A549 (cell line): ENCODE measurements around the gene SOX18. TPM values are rescaled to one million over a fixed set of nuclear protein-coding genes. Genes with fewer than 3 reads are reported as not detected.
A peak's percentile ranks its signal among the peaks of the same experiment; 100 is the strongest.

ENCODE experiments used
- ATAC-seq, 2 experiments: fragments of 200-7000 bp in 1 of 2; fragments of >200 bp in 1 of 2; cut with Nextera tagmentation in 1 of 2; cut with Tn5 transposase in 1 of 2; 3 replicates each; pipeline versions ENCODE4 v1.8.0 to v1.9.1; 2018 to 2020; ENCODE audit warnings: mild to moderate bottlenecking in 1 of 2, moderate library complexity in 1 of 2
- CTCF ChIA-PET: fragments of 300-600 bp; sonication (Branson Sonifier 250); formaldehyde crosslinking; extraction: SDS; loops from one replicate; lab custom pipeline; 2021; ENCODE audit warnings: antibody characterized with exemption, inconsistent platforms; lab: Yijun Ruan, JAX
- POLR2A ChIA-PET: fragments of 350-600 bp; formaldehyde crosslinking; extraction: SDS; loops from one replicate; lab custom pipeline; 2021; ENCODE audit warnings: antibody characterized with exemption, inconsistent platforms; lab: Yijun Ruan, JAX
- DNase-seq, 2 experiments: peaks; one replicate each; pipeline versions ENCODE4 v3.0.0 to v3.0.0-alpha.2; 2011 to 2016; ENCODE audit warnings: low read depth in 1 of 2, low spot score in 1 of 2
- FAIRE-seq: peaks from 2 replicates; lab custom pipeline; 2011; peaks lifted over from hg19 to GRCh38; lab: Jason Lieb, UNC
- H3K27ac ChIP-seq, 2 experiments: fragments of >200 bp; sonication (Bioruptor Twin); formaldehyde crosslinking; 3 replicates each; pipeline ENCODE4 v1.5.1; 2016 to 2017
- H3K4me1 ChIP-seq: fragments of >200 bp; sonication (Bioruptor Twin); formaldehyde crosslinking; 3 replicates; pipeline ENCODE4 v1.6.1; 2016
- H3K4me2 ChIP-seq: fragments of >200 bp; sonication (Bioruptor Twin); formaldehyde crosslinking; 3 replicates; pipeline ENCODE4 v1.6.1; 2016
- H3K4me3 ChIP-seq: fragments of >200 bp; sonication (Bioruptor Twin); formaldehyde crosslinking; 3 replicates; pipeline ENCODE4 v1.5.1; 2016
- H3K9me3 ChIP-seq: fragments of >200 bp; sonication (Bioruptor Twin); formaldehyde crosslinking; 3 replicates; pipeline ENCODE4 v1.6.1; 2016
- CBX2 ChIP-seq: fragments of 200-600 bp; sonication (generic); IDR thresholded peaks from 2 replicates; pipeline ENCODE4 v1.6.1; 2016; ENCODE audit warnings: low read depth, mild to moderate bottlenecking, borderline replicate concordance
- CBX8 ChIP-seq: fragments of 200-600 bp; sonication (generic); IDR thresholded peaks from 2 replicates; pipeline ENCODE4 v1.6.1; 2016
- CEBPB ChIP-seq, 2 experiments: fragments of >200 bp in 1 of 2; sonication (Bioruptor Twin) in 1 of 2; formaldehyde crosslinking in 1 of 2; IDR thresholded peaks; 2 replicates each; pipeline ENCODE4 v1.6.1; 2012 to 2016
- ESRRA ChIP-seq: fragments of 150-350 bp; IDR thresholded peaks from 2 replicates; pipeline ENCODE4 v1.6.1; 2014; ENCODE audit warnings: mild to moderate bottlenecking, low read length, borderline replicate concordance
- HDAC2 ChIP-seq: fragments of 200-600 bp; sonication (generic); IDR thresholded peaks from 2 replicates; pipeline ENCODE4 v1.6.1; 2016
- HEYL ChIP-seq: fragments of 250-450 bp; sonication (Bioruptor Pico); IDR thresholded peaks from 2 replicates; pipeline ENCODE4 v1.8.0; 2021; ENCODE audit warnings: mild to moderate bottlenecking, moderate library complexity
- HOXA7 ChIP-seq: fragments of 250-450 bp; sonication (Bioruptor Pico); IDR thresholded peaks from 2 replicates; pipeline ENCODE4 v1.5.0; 2020; ENCODE audit warnings: mild to moderate bottlenecking, moderate library complexity
- HOXB13 ChIP-seq: fragments of 250-450 bp; sonication (Bioruptor Pico); IDR thresholded peaks from 2 replicates; pipeline ENCODE4 v1.5.0; 2020; ENCODE audit warnings: low read depth, mild to moderate bottlenecking, moderate library complexity
- JUN ChIP-seq, 2 experiments: fragments of >200 bp; sonication (Bioruptor Twin); formaldehyde crosslinking; IDR thresholded peaks; 2 replicates in 1 of 2; 3 replicates in 1 of 2; pipeline ENCODE4 v1.6.1; 2016 to 2017
- KDM5A ChIP-seq: fragments of 200-600 bp; sonication (generic); IDR thresholded peaks from 2 replicates; pipeline ENCODE4 v1.6.1; 2016; ENCODE audit warnings: antibody characterized with exemption, mild to moderate bottlenecking
- MAFK ChIP-seq: fragments of 450-650 bp; IDR thresholded peaks from 2 replicates; pipeline ENCODE4 v1.6.1; 2014; ENCODE audit not compliant: partially characterized antibody
- MAZ ChIP-seq: fragments of 150-350 bp; IDR thresholded peaks from 2 replicates; pipeline ENCODE4 v1.6.1; 2014; ENCODE audit warnings: antibody characterized with exemption, low read depth, low read length, borderline replicate concordance
- MYC ChIP-seq: IDR thresholded peaks from 2 replicates; pipeline ENCODE4 v1.6.1; 2012; ENCODE audit warnings: mild to moderate bottlenecking, inconsistent platforms, low read length, improper control_type of control experiment, borderline replicate concordance
- NR3C1 ChIP-seq: fragments of >200 bp; sonication (Bioruptor Twin); formaldehyde crosslinking; IDR thresholded peaks from 3 replicates; pipeline ENCODE4 v1.6.1; 2017
- POLR2A ChIP-seq: IDR thresholded peaks from 2 replicates; pipeline ENCODE4 v1.6.1; 2012; ENCODE audit warnings: mild to moderate bottlenecking, low read length
- RARB ChIP-seq: fragments of 250-450 bp; sonication (Bioruptor Pico); IDR thresholded peaks from 2 replicates; pipeline ENCODE4 v1.8.0; 2021; ENCODE audit warnings: mild to moderate bottlenecking, moderate library complexity
- RNF2 ChIP-seq: fragments of 200-600 bp; sonication (generic); IDR thresholded peaks from 2 replicates; pipeline ENCODE4 v1.6.1; 2016; ENCODE audit warnings: low read depth, mild to moderate bottlenecking, antibody characterized with exemption, moderate library complexity, borderline replicate concordance
- ZC3H11A ChIP-seq: fragments of 450-650 bp; IDR thresholded peaks from 2 replicates; pipeline ENCODE4 v1.6.1; 2014; ENCODE audit warnings: antibody characterized with exemption, mild to moderate bottlenecking
- ZFP36 ChIP-seq: fragments of 450-650 bp; IDR thresholded peaks from 2 replicates; pipeline ENCODE4 v1.6.1; 2014; ENCODE audit warnings: borderline replicate concordance; ENCODE audit not compliant: partially characterized antibody
- ZNF302 ChIP-seq: fragments of 250-450 bp; sonication (Bioruptor Pico); IDR thresholded peaks from 2 replicates; pipeline ENCODE4 v1.9.0; 2021; ENCODE audit warnings: inconsistent platforms, mild to moderate bottlenecking, moderate library complexity
- WGBS: methylation state at CpG from one replicate; pipeline ENCODE4 v1.1.6; 2017; ENCODE audit errors: missing lambda C conversion rate; 5-methylcytosine and 5-hydroxymethylcytosine counted together
- polyA plus RNA-seq, 4 experiments: library from polyadenylated mRNA; depleted of rRNA in 3 of 4; stranded (reverse); fragments of >200 nt; fragmentation: RNase III in 1 of 4; extraction: RNeasy Plus Mini Kit Qiagen cat#74134 plus additional on column Dnase treatment in 1 of 4; gene quantifications; 2 replicates in 3 of 4; 3 replicates in 1 of 4; pipeline ENCODE4 v1.2.3, GENCODE V29; 2011 to 2017
- TF ChIP-seq, protein P1 (sequence below): fragments of 150-350 bp; IDR thresholded peaks from 2 replicates; pipeline ENCODE4 v1.6.1; 2014; ENCODE audit warnings: low read depth, mild to moderate bottlenecking, low read length
- TF ChIP-seq, protein P2 (sequence below): fragments of >200 bp; sonication (Bioruptor Twin); formaldehyde crosslinking; IDR thresholded peaks from 2 replicates; pipeline ENCODE4 v1.6.1; 2016
- TF ChIP-seq, protein P3 (sequence below): fragments of 200-600 bp; sonication (generic); IDR thresholded peaks from 2 replicates; pipeline ENCODE4 v1.6.1; 2016; ENCODE audit warnings: antibody characterized with exemption, mild to moderate bottlenecking, moderate library complexity
- TF ChIP-seq, protein P4 (sequence below): fragments of >200 bp; sonication (Bioruptor Twin); formaldehyde crosslinking; IDR thresholded peaks from 3 replicates; pipeline ENCODE4 v1.5.1; 2016
- TF ChIP-seq, protein P5 (sequence below): fragments of >200 bp; sonication (Bioruptor Twin); formaldehyde crosslinking; IDR thresholded peaks from 3 replicates; pipeline ENCODE4 v1.6.1; 2016
- TF ChIP-seq, protein P6 (sequence below): IDR thresholded peaks from 2 replicates; pipeline ENCODE4 v1.6.1; 2012; ENCODE audit warnings: low read depth, borderline replicate concordance

Gene SOX18
- polyA plus RNA-seq, 2 of the 4 experiments (the other 2 are of a cell fraction) = 0.19 to 1.4 TPM

DNA sequence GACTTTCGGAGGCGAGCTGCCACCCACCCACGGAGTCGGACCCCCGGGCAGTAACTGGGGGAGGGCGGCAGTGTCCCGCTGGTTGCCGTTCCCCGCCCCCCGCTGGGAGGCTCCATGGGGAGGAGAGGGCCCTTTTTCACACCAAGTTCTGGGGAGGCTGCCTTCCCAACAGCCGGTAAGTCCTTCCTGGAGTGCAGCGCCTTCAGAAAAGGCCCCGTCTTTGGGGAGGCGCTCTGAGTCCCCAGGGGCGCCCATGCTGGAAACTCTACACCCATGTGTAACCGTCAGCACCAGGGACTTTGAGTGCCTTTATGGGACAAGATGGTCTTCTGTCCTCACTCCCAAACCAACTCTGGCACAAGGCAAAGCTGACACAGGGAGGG lies 430 bp upstream of the SOX18 start:
- TF ChIP-seq, protein P1, sequence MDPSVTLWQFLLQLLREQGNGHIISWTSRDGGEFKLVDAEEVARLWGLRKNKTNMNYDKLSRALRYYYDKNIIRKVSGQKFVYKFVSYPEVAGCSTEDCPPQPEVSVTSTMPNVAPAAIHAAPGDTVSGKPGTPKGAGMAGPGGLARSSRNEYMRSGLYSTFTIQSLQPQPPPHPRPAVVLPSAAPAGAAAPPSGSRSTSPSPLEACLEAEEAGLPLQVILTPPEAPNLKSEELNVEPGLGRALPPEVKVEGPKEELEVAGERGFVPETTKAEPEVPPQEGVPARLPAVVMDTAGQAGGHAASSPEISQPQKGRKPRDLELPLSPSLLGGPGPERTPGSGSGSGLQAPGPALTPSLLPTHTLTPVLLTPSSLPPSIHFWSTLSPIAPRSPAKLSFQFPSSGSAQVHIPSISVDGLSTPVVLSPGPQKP = no peak
- TF ChIP-seq JUN (IDR thresholded peaks at IDR 0.05) (no peak), ZC3H11A (no peak), MYC (no peak), KDM5A (no peak), ZNF302 (CRISPR knock-in tag) (no peak), HDAC2 (no peak), CBX2 (no peak), CBX8 (no peak), CEBPB (IDR thresholded peaks at IDR 0.05) (no peak), MAFK (no peak), ZFP36 (no peak), RNF2 (no peak)
- TF ChIP-seq, protein P2, sequence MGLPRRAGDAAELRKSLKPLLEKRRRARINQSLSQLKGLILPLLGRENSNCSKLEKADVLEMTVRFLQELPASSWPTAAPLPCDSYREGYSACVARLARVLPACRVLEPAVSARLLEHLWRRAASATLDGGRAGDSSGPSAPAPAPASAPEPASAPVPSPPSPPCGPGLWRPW = no peak
- TF ChIP-seq, protein P3, sequence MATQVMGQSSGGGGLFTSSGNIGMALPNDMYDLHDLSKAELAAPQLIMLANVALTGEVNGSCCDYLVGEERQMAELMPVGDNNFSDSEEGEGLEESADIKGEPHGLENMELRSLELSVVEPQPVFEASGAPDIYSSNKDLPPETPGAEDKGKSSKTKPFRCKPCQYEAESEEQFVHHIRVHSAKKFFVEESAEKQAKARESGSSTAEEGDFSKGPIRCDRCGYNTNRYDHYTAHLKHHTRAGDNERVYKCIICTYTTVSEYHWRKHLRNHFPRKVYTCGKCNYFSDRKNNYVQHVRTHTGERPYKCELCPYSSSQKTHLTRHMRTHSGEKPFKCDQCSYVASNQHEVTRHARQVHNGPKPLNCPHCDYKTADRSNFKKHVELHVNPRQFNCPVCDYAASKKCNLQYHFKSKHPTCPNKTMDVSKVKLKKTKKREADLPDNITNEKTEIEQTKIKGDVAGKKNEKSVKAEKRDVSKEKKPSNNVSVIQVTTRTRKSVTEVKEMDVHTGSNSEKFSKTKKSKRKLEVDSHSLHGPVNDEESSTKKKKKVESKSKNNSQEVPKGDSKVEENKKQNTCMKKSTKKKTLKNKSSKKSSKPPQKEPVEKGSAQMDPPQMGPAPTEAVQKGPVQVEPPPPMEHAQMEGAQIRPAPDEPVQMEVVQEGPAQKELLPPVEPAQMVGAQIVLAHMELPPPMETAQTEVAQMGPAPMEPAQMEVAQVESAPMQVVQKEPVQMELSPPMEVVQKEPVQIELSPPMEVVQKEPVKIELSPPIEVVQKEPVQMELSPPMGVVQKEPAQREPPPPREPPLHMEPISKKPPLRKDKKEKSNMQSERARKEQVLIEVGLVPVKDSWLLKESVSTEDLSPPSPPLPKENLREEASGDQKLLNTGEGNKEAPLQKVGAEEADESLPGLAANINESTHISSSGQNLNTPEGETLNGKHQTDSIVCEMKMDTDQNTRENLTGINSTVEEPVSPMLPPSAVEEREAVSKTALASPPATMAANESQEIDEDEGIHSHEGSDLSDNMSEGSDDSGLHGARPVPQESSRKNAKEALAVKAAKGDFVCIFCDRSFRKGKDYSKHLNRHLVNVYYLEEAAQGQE = no peak
- TF ChIP-seq, protein P4, sequence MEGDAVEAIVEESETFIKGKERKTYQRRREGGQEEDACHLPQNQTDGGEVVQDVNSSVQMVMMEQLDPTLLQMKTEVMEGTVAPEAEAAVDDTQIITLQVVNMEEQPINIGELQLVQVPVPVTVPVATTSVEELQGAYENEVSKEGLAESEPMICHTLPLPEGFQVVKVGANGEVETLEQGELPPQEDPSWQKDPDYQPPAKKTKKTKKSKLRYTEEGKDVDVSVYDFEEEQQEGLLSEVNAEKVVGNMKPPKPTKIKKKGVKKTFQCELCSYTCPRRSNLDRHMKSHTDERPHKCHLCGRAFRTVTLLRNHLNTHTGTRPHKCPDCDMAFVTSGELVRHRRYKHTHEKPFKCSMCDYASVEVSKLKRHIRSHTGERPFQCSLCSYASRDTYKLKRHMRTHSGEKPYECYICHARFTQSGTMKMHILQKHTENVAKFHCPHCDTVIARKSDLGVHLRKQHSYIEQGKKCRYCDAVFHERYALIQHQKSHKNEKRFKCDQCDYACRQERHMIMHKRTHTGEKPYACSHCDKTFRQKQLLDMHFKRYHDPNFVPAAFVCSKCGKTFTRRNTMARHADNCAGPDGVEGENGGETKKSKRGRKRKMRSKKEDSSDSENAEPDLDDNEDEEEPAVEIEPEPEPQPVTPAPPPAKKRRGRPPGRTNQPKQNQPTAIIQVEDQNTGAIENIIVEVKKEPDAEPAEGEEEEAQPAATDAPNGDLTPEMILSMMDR = no peak
- Histone ChIP-seq H3K4me1 (peaks cover 42% of the 10 kb centered on the region), H3K4me3 (peak overlapping the region; percentile 67), H3K4me2 (peak overlapping the region; percentile 99), H3K9me3 (no peaks in the 10 kb centered on the region), H3K27ac (peak overlapping the region; percentile 84 to 96)
- FAIRE-seq = no peak
- POLR2A ChIA-PET = interaction anchor here (6.5 kb wide), 1 partner anchor 13 kb away, joined by 29 read pairs; the partner anchor contains the start of gene TCEA2
- no peak for DNase-seq
- CTCF ChIA-PET = interaction anchor here (1.1 to 6.1 kb wide), 4 partner anchors 10 to 70 kb away, joined by 4 to 85 read pairs (median 5); partner anchors contain the start of gene SAMD10
- WGBS = 73% methylated on average over 5 of the region's 16 CpGs
- ATAC-seq = peak in 1 of 2 experiments; percentile 7; a peak in 2 of 6 replicates

DNA sequence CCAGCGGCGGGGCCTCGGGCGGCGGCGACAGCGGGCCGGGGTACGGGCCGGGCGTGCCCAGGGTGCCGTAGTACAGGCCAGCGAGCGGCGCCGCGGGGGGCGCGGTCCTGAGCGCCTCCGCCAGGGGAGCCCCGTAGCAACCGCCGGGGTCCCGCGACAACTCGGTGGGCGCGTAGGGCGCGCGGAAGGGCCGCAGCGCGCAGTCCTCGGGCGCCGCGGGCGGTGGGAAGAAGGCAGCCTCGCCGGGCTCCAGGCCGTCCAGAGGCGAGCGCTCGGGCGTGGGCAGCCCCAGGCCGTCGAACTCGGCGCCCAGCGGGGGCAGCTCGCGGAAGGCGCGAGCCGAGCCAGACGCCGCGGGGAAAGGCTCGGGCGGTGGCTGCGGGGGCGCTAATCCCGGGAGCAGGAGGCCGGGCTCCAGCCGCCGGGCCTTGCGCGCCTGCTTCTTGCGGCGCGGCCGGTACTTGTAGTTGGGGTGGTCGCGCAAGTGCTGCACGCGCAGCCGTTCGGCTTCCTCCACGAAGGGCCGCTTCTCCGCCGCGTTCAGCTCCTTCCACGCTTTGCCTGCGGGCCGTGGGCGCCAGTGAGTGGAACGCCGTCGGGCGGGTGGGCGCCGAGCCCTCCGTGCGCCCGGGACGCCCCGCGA lies 916 bp downstream of the SOX18 start:
- no peak for TF ChIP-seq MAZ
- no peak for TF ChIP-seq ESRRA
- TF ChIP-seq, protein P5, sequence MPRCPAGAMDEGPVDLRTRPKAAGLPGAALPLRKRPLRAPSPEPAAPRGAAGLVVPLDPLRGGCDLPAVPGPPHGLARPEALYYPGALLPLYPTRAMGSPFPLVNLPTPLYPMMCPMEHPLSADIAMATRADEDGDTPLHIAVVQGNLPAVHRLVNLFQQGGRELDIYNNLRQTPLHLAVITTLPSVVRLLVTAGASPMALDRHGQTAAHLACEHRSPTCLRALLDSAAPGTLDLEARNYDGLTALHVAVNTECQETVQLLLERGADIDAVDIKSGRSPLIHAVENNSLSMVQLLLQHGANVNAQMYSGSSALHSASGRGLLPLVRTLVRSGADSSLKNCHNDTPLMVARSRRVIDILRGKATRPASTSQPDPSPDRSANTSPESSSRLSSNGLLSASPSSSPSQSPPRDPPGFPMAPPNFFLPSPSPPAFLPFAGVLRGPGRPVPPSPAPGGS = no peak
- TF ChIP-seq, protein P6, sequence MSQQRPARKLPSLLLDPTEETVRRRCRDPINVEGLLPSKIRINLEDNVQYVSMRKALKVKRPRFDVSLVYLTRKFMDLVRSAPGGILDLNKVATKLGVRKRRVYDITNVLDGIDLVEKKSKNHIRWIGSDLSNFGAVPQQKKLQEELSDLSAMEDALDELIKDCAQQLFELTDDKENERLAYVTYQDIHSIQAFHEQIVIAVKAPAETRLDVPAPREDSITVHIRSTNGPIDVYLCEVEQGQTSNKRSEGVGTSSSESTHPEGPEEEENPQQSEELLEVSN = no peak
- TF ChIP-seq HOXB13 (CRISPR knock-in tag) = no peak
- no peak for TF ChIP-seq RARB (CRISPR knock-in tag)
- TF ChIP-seq, protein P1 = no peak
- TF ChIP-seq, protein P2 = no peak
- no peak for TF ChIP-seq HOXA7 (CRISPR knock-in tag)
- TF ChIP-seq POLR2A = no peak
- TF ChIP-seq HEYL (CRISPR knock-in tag) = no peak
- TF ChIP-seq NR3C1 = no peak
- TF ChIP-seq, all 56 proteins: peak for 0
- ATAC-seq (no peak), FAIRE-seq (no peak), DNase-seq (no peak)
- H3K27ac ChIP-seq = peak overlapping the region; percentile 84 to 96; a peak in 5 of 6 replicates
- peak overlapping the region; percentile 67 for H3K4me3 ChIP-seq
- ChIA-PET POLR2A (interaction anchor here (6.5 kb wide), 1 partner anchor 14 kb away, joined by 29 read pairs; the partner anchor contains the start of gene TCEA2), CTCF (interaction anchor here (0.5 to 1.8 kb wide), 2 partner anchors 21 to 364 kb away, joined by 3 to 4 read pairs; no protein-coding TSS in a partner anchor)
- WGBS = 94% methylated on average over 66 of the region's 101 CpGs
- peaks cover 40% of the 10 kb centered on the region for H3K4me1 ChIP-seq
- H3K9me3 ChIP-seq = no peaks in the 10 kb centered on the region
- H3K4me2 ChIP-seq = peak overlapping the region; percentile 99
